ENCODE measurements around the gene PRKCB.

- TF ChIP-seq POLR2A (IDR thresholded peaks at IDR 0.05; ENCODE audit: low read depth, low read length) (no peak), TAF1 (IDR thresholded peaks at IDR 0.05; ENCODE audit: borderline replicate concordance, low read depth, low read length) (no peak), POLR2AphosphoS5 (IDR thresholded peaks at IDR 0.05; ENCODE audit: low read depth, low read length) (no peak)
Observed at GRCh38 chr16:24131294-24131693, 295.5 kb downstream of the PRKCB start.
